ENCODE results near the gene ZNF639.
A peak's percentile ranks its signal among the peaks of the same experiment; 100 is the strongest.
"Not testable (repeated sequence)": the region's sequence is repeated elsewhere in the genome, so short reads cannot be mapped to it uniquely, and the experiment has no call there.

ZNF639 gene
- 65.0 to 69.1 (median 65.7) reads per million in 4 experiments for total RNA-seq

GRCh38 chr3:179322286-179323196, at the start of gene ZNF639:
TSS of gene ZNF639 (plus strand) at chr3:179323031. CDS start at chr3:179328294, 5,263 bp downstream.
- peak; percentile 78 for DNase-seq

- DNase-seq, result not testable (repeated sequence)
Observed at GRCh38 chr3:179274434-179274833, 48.4 kb upstream of the ZNF639 start.

GRCh38 chr3:179276001-179276400, 46.8 kb upstream of the ZNF639 start:
- DNase-seq, result no peak

- no peak for DNase-seq
Observed at GRCh38 chr3:179276743-179277142, 46.1 kb upstream of the ZNF639 start.

- DNase-seq, result no peak
Observed at GRCh38 chr3:179278151-179278550, 44.7 kb upstream of the ZNF639 start.

GRCh38 chr3:179278932-179279693, 43.7 kb upstream of the ZNF639 start:
- no peak for DNase-seq

GRCh38 chr3:179279837-179280236, 43.0 kb upstream of the ZNF639 start:
- no peak for DNase-seq

- DNase-seq, result no peak
Observed at GRCh38 chr3:179281825-179282224, 41.0 kb upstream of the ZNF639 start.

GRCh38 chr3:179286331-179286730, 36.5 kb upstream of the ZNF639 start:
- DNase-seq, result no peak

GRCh38 chr3:179288845-179289244, 34.0 kb upstream of the ZNF639 start:
- DNase-seq, result no peak

GRCh38 chr3:179289295-179289694, 33.5 kb upstream of the ZNF639 start:
- no peak for DNase-seq

- no peak for DNase-seq
Observed at GRCh38 chr3:179292450-179292849, 30.4 kb upstream of the ZNF639 start.

GRCh38 chr3:179297971-179298725, 24.7 kb upstream of the ZNF639 start:
- DNase-seq, result no peak

GRCh38 chr3:179299316-179299715, 23.5 kb upstream of the ZNF639 start:
- DNase-seq, result no peak

GRCh38 chr3:179299999-179300613, 22.7 kb upstream of the ZNF639 start:
- DNase-seq, result no peak

- no peak for DNase-seq
Observed at GRCh38 chr3:179301645-179302044, 21.2 kb upstream of the ZNF639 start.

GRCh38 chr3:179302111-179302510, 20.7 kb upstream of the ZNF639 start:
- DNase-seq, result no peak

GRCh38 chr3:179304605-179305004, 18.2 kb upstream of the ZNF639 start:
- no peak for DNase-seq

- DNase-seq, result not testable (repeated sequence)
Observed at GRCh38 chr3:179307362-179307761, 15.5 kb upstream of the ZNF639 start.

GRCh38 chr3:179308001-179308400, 14.8 kb upstream of the ZNF639 start:
- no peak for DNase-seq

GRCh38 chr3:179309225-179310078, 13.4 kb upstream of the ZNF639 start:
- DNase-seq, result no peak

- DNase-seq, result no peak
Observed at GRCh38 chr3:179318876-179319275, 4.0 kb upstream of the ZNF639 start.
